WTC11 (cell line): ENCODE data around the gene GALM.

Source experiments
- ATF6 ChIP-seq: sonication (generic); formaldehyde crosslinking; IDR thresholded peaks from 2 replicates; pipeline ENCODE4 v1.8.1; 2023; ENCODE audit warnings: mild to moderate bottlenecking, missing genetic modification reagents
- CTCF ChIP-seq: fragments of 200-600 bp; IDR thresholded peaks from 2 replicates; pipeline ENCODE4 v1.8.0; 2022; ENCODE audit warnings: antibody characterized with exemption
- E2F1 ChIP-seq: sonication (generic); formaldehyde crosslinking; IDR thresholded peaks from 2 replicates; pipeline ENCODE4 v1.8.0; 2022; ENCODE audit warnings: mild to moderate bottlenecking, missing genetic modification reagents
- MAX ChIP-seq: sonication (generic); formaldehyde crosslinking; IDR thresholded peaks from 2 replicates; pipeline ENCODE4 v1.8.0; 2022; ENCODE audit warnings: mild to moderate bottlenecking, missing genetic modification reagents
- NR3C1 ChIP-seq: sonication (generic); formaldehyde crosslinking; conservative IDR thresholded peaks from 2 replicates; pipeline ENCODE4 v1.8.1; 2023; ENCODE audit warnings: low read depth, mild to moderate bottlenecking, missing genetic modification reagents
- SP1 ChIP-seq: sonication (generic); formaldehyde crosslinking; conservative IDR thresholded peaks from 2 replicates; pipeline ENCODE4 v1.8.1; 2022; ENCODE audit warnings: missing genetic modification reagents
- ZNF121 ChIP-seq: sonication (generic); formaldehyde crosslinking; IDR thresholded peaks from 2 replicates; pipeline ENCODE4 v1.8.0; 2023; ENCODE audit warnings: missing genetic modification reagents

- TF ChIP-seq CTCF (no peak), NR3C1 (CRISPR knock-in tag) (no peak), SP1 (CRISPR knock-in tag) (no peak), E2F1 (CRISPR knock-in tag) (no peak), ATF6 (no peak), ZNF121 (CRISPR knock-in tag) (no peak), MAX (CRISPR knock-in tag) (no peak)
Observed at GRCh38 chr2:38691994-38692393, 26.1 kb downstream of the GALM start.
